Caco-2 (cell line): ENCODE measurements around the gene COMMD3. TPM values are rescaled to one million over a fixed set of nuclear protein-coding genes. Genes with fewer than 3 reads are reported as not detected.

Experiments used
- BruUV-seq: library from RNA; stranded (reverse); fragments of 400-500 nt; replicated peaks from 2 replicates; lab custom pipeline; 2021; lab: Mats Ljungman, UMichigan
- CTCF ChIA-PET: fragments of 300-600 bp; sonication (Branson Sonifier 250); formaldehyde crosslinking; loops from one replicate; lab custom pipeline; 2022; ENCODE audit warnings: antibody characterized with exemption; lab: Charles Lee
- POLR2A ChIA-PET: fragments of 300-600 bp; sonication (Branson Sonifier 250); formaldehyde crosslinking; loops from one replicate; lab custom pipeline; 2022; ENCODE audit warnings: antibody characterized with exemption; lab: Charles Lee
- DNase-seq, 2 experiments: peaks; one replicate each; pipeline versions ENCODE4 v3.0.0 to v3.0.0-alpha.2; 2020 to 2022
- H3K27me3 ChIP-seq: replicated peaks from 2 replicates; pipeline ENCODE4 v1.6.0; 2011; ENCODE audit warnings: low read length; ENCODE audit not compliant: control insufficient read depth, insufficient read depth
- H3K36me3 ChIP-seq: 2 replicates; pipeline ENCODE4 v1.5.1; 2011; ENCODE audit warnings: low read length; ENCODE audit not compliant: control insufficient read depth, insufficient read depth
- H3K4me1 ChIP-seq: fragments of 250-450 bp; sonication (Bioruptor Pico); 2 replicates; pipeline ENCODE4 v1.5.1; 2020; ENCODE audit warnings: mild to moderate bottlenecking
- H3K4me3 ChIP-seq: 2 replicates; pipeline ENCODE4 v1.5.1; 2011; ENCODE audit warnings: low read depth, mild to moderate bottlenecking, control low read depth, low read length
- H3K9me3 ChIP-seq: fragments of 250-450 bp; sonication (Bioruptor Pico); 2 replicates; pipeline ENCODE4 v1.5.1; 2020; ENCODE audit warnings: mild to moderate bottlenecking, moderate library complexity
- H3K27ac Mint-ChIP-seq: one replicate; pipeline ENCODE4 v1.8.0; 2022; ENCODE audit warnings: mixed read lengths; ENCODE audit not compliant: unreplicated experiment
- H3K27me3 Mint-ChIP-seq: one replicate; pipeline ENCODE4 v1.8.0; 2022; ENCODE audit warnings: mixed read lengths; ENCODE audit not compliant: insufficient read depth, unreplicated experiment
- H3K36me3 Mint-ChIP-seq: one replicate; pipeline ENCODE4 v1.8.0; 2022; ENCODE audit warnings: mild to moderate bottlenecking, mixed read lengths; ENCODE audit not compliant: insufficient read depth, unreplicated experiment
- H3K4me1 Mint-ChIP-seq: one replicate; pipeline ENCODE4 v1.8.0; 2022; ENCODE audit warnings: low read depth, mixed read lengths; ENCODE audit not compliant: unreplicated experiment
- H3K4me3 Mint-ChIP-seq: one replicate; pipeline ENCODE4 v1.8.0; 2022; ENCODE audit warnings: mild to moderate bottlenecking, moderate library complexity, mixed read lengths; ENCODE audit not compliant: unreplicated experiment
- H3K9me3 Mint-ChIP-seq: one replicate; pipeline ENCODE4 v1.8.0; 2022; ENCODE audit warnings: mixed read lengths; ENCODE audit not compliant: unreplicated experiment
- intact Hi-C: fragments of 100-400 bp; cut with micrococcal nuclease; formaldehyde crosslinking; loops from one replicate; pipeline ENCODE4 v1.10.0; 2022; ENCODE audit not compliant: unreplicated experiment
- total RNA-seq: library from RNA; stranded (reverse); gene quantifications from 2 replicates; pipeline ENCODE4 v1.2.3, GENCODE V29; 2022
- TF ChIP-seq, protein P1 (sequence below), 2 experiments: fragments of 200-600 bp in 1 of 2; IDR thresholded peaks; 1 replicate in 1 of 2; 2 replicates in 1 of 2; pipeline versions ENCODE4 v1.5.1 to v1.8.0; 2011 to 2022; ENCODE audit warnings: antibody characterized with exemption in 1 of 2, control low read depth in 1 of 2, inconsistent platforms in 1 of 2, low read depth in 1 of 2, low read length in 1 of 2, mild to moderate bottlenecking in 1 of 2, moderate library complexity in 1 of 2; ENCODE audit not compliant: insufficient read depth in 1 of 2, severe bottlenecking in 1 of 2, unreplicated experiment in 1 of 2

The COMMD3 gene
- total RNA-seq, 1 experiment from 2014 or later = 50.7 TPM

DNA sequence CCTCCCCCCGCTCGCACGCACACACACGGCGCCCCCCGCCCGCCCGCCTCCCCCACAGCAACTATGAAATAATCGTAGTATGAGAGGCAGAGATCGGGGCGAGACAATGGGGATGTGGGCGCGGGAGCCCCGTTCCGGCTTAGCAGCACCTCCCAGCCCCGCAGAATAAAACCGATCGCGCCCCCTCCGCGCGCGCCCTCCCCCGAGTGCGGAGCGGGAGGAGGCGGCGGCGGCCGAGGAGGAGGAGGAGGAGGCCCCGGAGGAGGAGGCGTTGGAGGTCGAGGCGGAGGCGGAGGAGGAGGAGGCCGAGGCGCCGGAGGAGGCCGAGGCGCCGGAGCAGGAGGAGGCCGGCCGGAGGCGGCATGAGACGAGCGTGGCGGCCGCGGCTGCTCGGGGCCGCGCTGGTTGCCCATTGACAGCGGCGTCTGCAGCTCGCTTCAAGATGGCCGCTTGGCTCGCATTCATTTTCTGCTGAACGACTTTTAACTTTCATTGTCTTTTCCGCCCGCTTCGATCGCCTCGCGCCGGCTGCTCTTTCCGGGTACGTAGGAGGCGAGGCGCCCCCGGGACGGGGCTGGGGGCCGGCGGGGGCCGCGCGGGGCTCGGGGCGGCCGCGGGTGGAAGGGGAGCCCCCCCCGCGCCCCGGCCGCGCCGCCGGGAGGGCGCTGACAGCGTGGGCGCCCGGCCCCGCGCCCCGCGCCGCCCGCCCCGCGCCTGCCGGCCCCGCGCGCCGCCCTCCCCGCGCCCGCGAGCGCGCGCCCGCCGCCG, 5.2 kb downstream of the COMMD3 start:
- H3K36me3 Mint-ChIP-seq = peaks cover 35% of the 10 kb centered on the region
- CTCF ChIA-PET = no interaction called here

GRCh38 chr10:22321924-22322640, 5.9 kb downstream of the COMMD3 start:
- Histone ChIP-seq H3K4me3 (peak overlapping the region; percentile 60), H3K4me1 (peaks cover 47% of the 10 kb centered on the region), H3K9me3 (no peaks in the 10 kb centered on the region), H3K36me3 (no peaks in the 10 kb centered on the region), H3K27me3 (no peaks in the 10 kb centered on the region)
- intact Hi-C loops = loop anchor here (1.0 to 10.0 kb wide), 5 partner anchors 18 to 790 kb away; partner anchors contain the start of gene MLLT10
- H3K9me3 Mint-ChIP-seq = no peaks in the 10 kb centered on the region
- peaks cover 40% of the 10 kb centered on the region for H3K36me3 Mint-ChIP-seq
- peak overlapping the region; percentile 71 for H3K4me3 Mint-ChIP-seq
- H3K27ac Mint-ChIP-seq = peak overlapping the region; percentile 13
- TF ChIP-seq, protein P1, sequence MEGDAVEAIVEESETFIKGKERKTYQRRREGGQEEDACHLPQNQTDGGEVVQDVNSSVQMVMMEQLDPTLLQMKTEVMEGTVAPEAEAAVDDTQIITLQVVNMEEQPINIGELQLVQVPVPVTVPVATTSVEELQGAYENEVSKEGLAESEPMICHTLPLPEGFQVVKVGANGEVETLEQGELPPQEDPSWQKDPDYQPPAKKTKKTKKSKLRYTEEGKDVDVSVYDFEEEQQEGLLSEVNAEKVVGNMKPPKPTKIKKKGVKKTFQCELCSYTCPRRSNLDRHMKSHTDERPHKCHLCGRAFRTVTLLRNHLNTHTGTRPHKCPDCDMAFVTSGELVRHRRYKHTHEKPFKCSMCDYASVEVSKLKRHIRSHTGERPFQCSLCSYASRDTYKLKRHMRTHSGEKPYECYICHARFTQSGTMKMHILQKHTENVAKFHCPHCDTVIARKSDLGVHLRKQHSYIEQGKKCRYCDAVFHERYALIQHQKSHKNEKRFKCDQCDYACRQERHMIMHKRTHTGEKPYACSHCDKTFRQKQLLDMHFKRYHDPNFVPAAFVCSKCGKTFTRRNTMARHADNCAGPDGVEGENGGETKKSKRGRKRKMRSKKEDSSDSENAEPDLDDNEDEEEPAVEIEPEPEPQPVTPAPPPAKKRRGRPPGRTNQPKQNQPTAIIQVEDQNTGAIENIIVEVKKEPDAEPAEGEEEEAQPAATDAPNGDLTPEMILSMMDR (IDR thresholded peaks at IDR 0.05; ENCODE audit: insufficient read depth in 1 of 2, low read depth in 1 of 2, low read length in 1 of 2, severe bottlenecking in 1 of 2, unreplicated experiment in 1 of 2) = no peak
- POLR2A ChIA-PET = interaction anchor here (1.0 kb wide), 1 partner anchor 18 kb away, joined by 6 read pairs; no protein-coding TSS in a partner anchor
- H3K27me3 Mint-ChIP-seq = peaks cover 2% of the 10 kb centered on the region
- peak in 1 of 2 experiments; percentile 38 for DNase-seq
- peaks cover 22% of the 10 kb centered on the region for H3K4me1 Mint-ChIP-seq
- CTCF ChIA-PET = interaction anchor here (0.5 kb wide), 1 partner anchor 792 kb away, joined by 4 read pairs; no protein-coding TSS in a partner anchor
- BruUV-seq = no TSS peak

More for the DNA sequence above, 5.2 kb downstream of the COMMD3 start:
- no peaks in the 10 kb centered on the region for H3K9me3 Mint-ChIP-seq
- Histone ChIP-seq H3K4me3 (peak overlapping the region; percentile 90), H3K4me1 (peaks cover 40% of the 10 kb centered on the region), H3K9me3 (no peaks in the 10 kb centered on the region), H3K36me3 (no peaks in the 10 kb centered on the region), H3K27me3 (no peaks in the 10 kb centered on the region)
- intact Hi-C loops = loop anchor here (5.0 to 10.0 kb wide), 3 partner anchors 243 to 789 kb away; partner anchors contain the start of gene MLLT10
- H3K4me3 Mint-ChIP-seq = peak overlapping the region; percentile 71
- no TSS peak for BruUV-seq
- peak; percentile 68 to 82 for DNase-seq
- H3K27me3 Mint-ChIP-seq = peaks cover 2% of the 10 kb centered on the region
- H3K4me1 Mint-ChIP-seq = peaks cover 27% of the 10 kb centered on the region
- TF ChIP-seq, protein P1 (IDR thresholded peaks at IDR 0.05; ENCODE audit: insufficient read depth in 1 of 2, low read depth in 1 of 2, low read length in 1 of 2, severe bottlenecking in 1 of 2, unreplicated experiment in 1 of 2) = no peak
- POLR2A ChIA-PET = no interaction called here
- H3K27ac Mint-ChIP-seq = peak overlapping the region; percentile 79

DNA sequence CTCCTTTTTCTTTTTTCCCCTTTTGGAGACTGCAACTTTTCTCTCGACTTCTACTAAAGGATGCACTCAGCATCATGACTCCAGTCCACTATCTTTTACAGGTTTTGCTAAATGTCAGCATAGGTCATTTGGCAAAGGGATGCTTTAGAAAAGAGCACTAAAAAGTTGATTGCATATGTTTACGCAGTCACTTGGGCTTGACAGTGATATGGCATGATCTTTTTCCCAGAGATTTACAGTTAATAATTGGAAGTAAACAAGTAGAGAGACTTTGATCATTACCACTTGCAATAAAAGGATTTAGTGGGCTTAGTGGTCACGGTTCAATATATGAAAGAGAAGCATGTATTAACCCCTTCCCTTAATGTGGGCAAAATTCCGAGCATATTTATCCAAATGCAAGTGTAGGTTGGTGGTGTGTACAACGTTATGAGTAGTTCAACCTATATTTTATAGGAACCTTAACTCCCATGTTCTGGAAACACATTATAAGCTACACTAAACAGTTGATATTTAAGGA, 6.5 kb downstream of the COMMD3 start:
- Histone ChIP-seq H3K4me3 (peak overlapping the region; percentile 60), H3K4me1 (peaks cover 41% of the 10 kb centered on the region), H3K27me3 (no peaks in the 10 kb centered on the region), H3K36me3 (no peaks in the 10 kb centered on the region), H3K9me3 (no peaks in the 10 kb centered on the region)
- TSS peak; percentile 6 for BruUV-seq
- H3K4me1 Mint-ChIP-seq = peaks cover 21% of the 10 kb centered on the region
- peaks cover 2% of the 10 kb centered on the region for H3K27me3 Mint-ChIP-seq
- ChIA-PET POLR2A (interaction anchor here (1.0 kb wide), 1 partner anchor 17 kb away, joined by 6 read pairs; no protein-coding TSS in a partner anchor), CTCF (interaction anchor here (0.5 to 0.6 kb wide), 2 partner anchors 62 to 792 kb away, joined by 3 to 4 read pairs; no protein-coding TSS in a partner anchor)
- TF ChIP-seq, protein P1 (IDR thresholded peaks at IDR 0.05; ENCODE audit: insufficient read depth in 1 of 2, low read depth in 1 of 2, low read length in 1 of 2, severe bottlenecking in 1 of 2, unreplicated experiment in 1 of 2) = no peak
- peaks cover 47% of the 10 kb centered on the region for H3K36me3 Mint-ChIP-seq
- no peaks in the 10 kb centered on the region for H3K9me3 Mint-ChIP-seq
- intact Hi-C loops = loop anchor here (1.0 to 10.0 kb wide), 5 partner anchors 18 to 790 kb away; partner anchors contain the start of gene MLLT10
- peak overlapping the region; percentile 13 for H3K27ac Mint-ChIP-seq
- peak in 1 of 2 experiments; percentile 34 for DNase-seq
- H3K4me3 Mint-ChIP-seq = peak overlapping the region; percentile 71
